ENCODE results near the gene TMA7.
"Not testable (repeated sequence)": the region's sequence is repeated elsewhere in the genome, so short reads cannot be mapped to it uniquely, and the experiment has no call there.

Gene TMA7

GRCh38 chr3:48439820-48440589 lies at the start of gene TMA7, which contains the start of gene CCDC51:
Gene TMA7 (plus strand): TSS chr3:48440257. CDS start chr3:48440297, 40 bp downstream.
Gene CCDC51 (minus strand): TSS chr3:48440119. CDS start chr3:48435128, 4,991 bp downstream.
- peak; percentile 98 for DNase-seq

- DNase-seq, result no peak
These were observed 45.7 kb upstream of the TMA7 start for GRCh38 chr3:48394391-48394790.

GRCh38 chr3:48395714-48396113 lies 44.3 kb upstream of the TMA7 start:
- DNase-seq, result no peak

GRCh38 chr3:48397767-48398681 lies 42.0 kb upstream of the TMA7 start:
- DNase-seq, result no peak

GRCh38 chr3:48398701-48399386 lies 41.2 kb upstream of the TMA7 start:
- no peak for DNase-seq

GRCh38 chr3:48399387-48400172 lies 40.5 kb upstream of the TMA7 start:
- DNase-seq, result no peak

GRCh38 chr3:48400824-48401433 lies 39.1 kb upstream of the TMA7 start:
- peak; percentile 79 to 82 for DNase-seq

- not testable (repeated sequence) for DNase-seq
These were observed 38.6 kb upstream of the TMA7 start for GRCh38 chr3:48401434-48401901.

GRCh38 chr3:48402281-48402732 lies 37.8 kb upstream of the TMA7 start:
- no peak for DNase-seq

- DNase-seq, result peak in 1 of 2 donors; percentile 4
These were observed 37.1 kb upstream of the TMA7 start for GRCh38 chr3:48402907-48403306.

- peak in 1 of 2 donors; percentile 5 for DNase-seq
These were observed 36.3 kb upstream of the TMA7 start for GRCh38 chr3:48403533-48404439.

- peak in 1 of 2 donors; percentile 8 for DNase-seq
These were observed 35.4 kb upstream of the TMA7 start for GRCh38 chr3:48404440-48405342.

- no peak for DNase-seq
These were observed 34.6 kb upstream of the TMA7 start for GRCh38 chr3:48405343-48405881.

GRCh38 chr3:48405971-48406370 lies 34.1 kb upstream of the TMA7 start:
- peak in 1 of 2 donors; percentile 6 for DNase-seq

- DNase-seq, result peak in 1 of 2 donors; percentile 2
These were observed 33.3 kb upstream of the TMA7 start for GRCh38 chr3:48406443-48407431.

- peak in 1 of 2 donors; percentile 6 for DNase-seq
These were observed 32.4 kb upstream of the TMA7 start for GRCh38 chr3:48407542-48408099.

- no peak for DNase-seq
These were observed 31.2 kb upstream of the TMA7 start for GRCh38 chr3:48408823-48409281.
